Stomach (tissue), 9 donors: ENCODE results near the gene CRIM1. TPM values are rescaled to one million over a fixed set of nuclear protein-coding genes. Genes with fewer than 3 reads are reported as not detected.

ENCODE experiments used
- DNase-seq, 2 donors: peaks; one replicate each; pipeline versions ENCODE4 v3.0.0 to v3.0.0-alpha.2; 2013 to 2019
- H3K27ac ChIP-seq, 5 donors: fragments of 200-600 bp in 4 of 5; sonication (generic) in 4 of 5; one replicate each; pipeline ENCODE4 v1.5.1; 2013 to 2019; ENCODE audit warnings: mild to moderate bottlenecking in 1 of 5, moderate library complexity in 1 of 5
- H3K27me3 ChIP-seq, 3 donors: fragments of 200-600 bp; sonication (generic); one replicate each; pipeline ENCODE4 v1.5.1; 2017 to 2019; ENCODE audit warnings: mixed run types in 1 of 3
- H3K36me3 ChIP-seq, 4 donors: fragments of 200-600 bp; sonication (generic); 1 replicate in 3 of 4; 2 replicates in 1 of 4; pipeline ENCODE4 v1.5.1; 2016 to 2019
- H3K4me1 ChIP-seq, 4 donors: fragments of 200-600 bp; sonication (generic); one replicate each; pipeline ENCODE4 v1.5.1; 2016 to 2019
- H3K4me3 ChIP-seq, 4 donors: fragments of 200-600 bp; sonication (generic) in 3 of 4; one replicate each; pipeline ENCODE4 v1.5.1; 2016 to 2019; ENCODE audit warnings: mild to moderate bottlenecking in 1 of 4
- H3K9me3 ChIP-seq, 4 donors: fragments of 200-600 bp; sonication (generic); one replicate each; pipeline ENCODE4 v1.5.1; 2016 to 2019
- EP300 ChIP-seq: sonication (generic); formaldehyde crosslinking; IDR thresholded peaks from one replicate; pipeline ENCODE4 v1.6.1; 2017; ENCODE audit warnings: antibody characterized with exemption
- POLR2A ChIP-seq, 4 donors: fragments of 450-650 bp; IDR thresholded peaks; one replicate each; pipeline ENCODE4 v1.6.1; 2016; ENCODE audit warnings: antibody characterized with exemption in 4 of 4, control low read depth in 2 of 4, mild to moderate bottlenecking in 1 of 4, moderate library complexity in 1 of 4
- POLR2AphosphoS5 ChIP-seq, 3 donors: sonication (generic); formaldehyde crosslinking; IDR thresholded peaks; one replicate each; pipeline ENCODE4 v1.6.1; 2016; ENCODE audit warnings: antibody characterized with exemption in 3 of 3
- WGBS, 5 donors: extraction: QIAGEN DNeasy Blood & Tissue Kit in 3 of 5; methylation state at CpG; one replicate each; pipeline versions ENCODE4 v1.1.5 to v1.1.7; 2013 to 2018; 5-methylcytosine and 5-hydroxymethylcytosine counted together
- intact Hi-C: fragments of 100-400 bp; cut with DNase I; formaldehyde crosslinking; loops from one replicate; pipeline ENCODE4 v1.15.1; 2023; ENCODE audit warnings: low total_unique reads
- polyA plus RNA-seq, 3 donors: library from polyadenylated mRNA; stranded (reverse); fragments of 200-250 nt; gene quantifications; one replicate each; pipeline ENCODE4 v1.2.3, GENCODE V29; 2013
- total RNA-seq, 5 donors: library from RNA; depleted of rRNA; stranded (reverse); fragments of >200 nt; gene quantifications; one replicate each; pipeline versions ENCODE4 v1.1.0 to v1.2.3, GENCODE V29; 2014 to 2016
- TF ChIP-seq, protein P1 (sequence below), 7 experiments: fragments of 450-650 bp in 4 of 7; fragments of 200-600 bp in 3 of 7; sonication (generic) in 3 of 7; IDR thresholded peaks; one replicate each; pipeline ENCODE4 v1.5.1; 2016 to 2019; ENCODE audit warnings: antibody characterized with exemption in 7 of 7, control low read depth in 2 of 7, mild to moderate bottlenecking in 1 of 7
- donor health status: healthy with polysubstance abuse.
- donor health status: Bipolar disorder and iron deficiency.
- donor health status: healthy.

Gene CRIM1
- total and polyA plus RNA-seq, 8 donors = 3.1 to 158 (median 50.7) TPM

- peaks cover 0 to 42% (median 20%) of the 10 kb centered on the region in 4 donors for H3K4me1 ChIP-seq
- H3K27me3 ChIP-seq = no peaks in the 10 kb centered on the region
- peak overlapping the region in 4 of 5 donors; percentile 19 to 71 (median 46) for H3K27ac ChIP-seq
- intact Hi-C loops = no loop called here
- no peak overlapping the region for H3K4me3 ChIP-seq
- no peak for TF ChIP-seq POLR2AphosphoS5 (IDR thresholded peaks at IDR 0.05)
- TF ChIP-seq EP300 = no peak
- TF ChIP-seq, protein P1, sequence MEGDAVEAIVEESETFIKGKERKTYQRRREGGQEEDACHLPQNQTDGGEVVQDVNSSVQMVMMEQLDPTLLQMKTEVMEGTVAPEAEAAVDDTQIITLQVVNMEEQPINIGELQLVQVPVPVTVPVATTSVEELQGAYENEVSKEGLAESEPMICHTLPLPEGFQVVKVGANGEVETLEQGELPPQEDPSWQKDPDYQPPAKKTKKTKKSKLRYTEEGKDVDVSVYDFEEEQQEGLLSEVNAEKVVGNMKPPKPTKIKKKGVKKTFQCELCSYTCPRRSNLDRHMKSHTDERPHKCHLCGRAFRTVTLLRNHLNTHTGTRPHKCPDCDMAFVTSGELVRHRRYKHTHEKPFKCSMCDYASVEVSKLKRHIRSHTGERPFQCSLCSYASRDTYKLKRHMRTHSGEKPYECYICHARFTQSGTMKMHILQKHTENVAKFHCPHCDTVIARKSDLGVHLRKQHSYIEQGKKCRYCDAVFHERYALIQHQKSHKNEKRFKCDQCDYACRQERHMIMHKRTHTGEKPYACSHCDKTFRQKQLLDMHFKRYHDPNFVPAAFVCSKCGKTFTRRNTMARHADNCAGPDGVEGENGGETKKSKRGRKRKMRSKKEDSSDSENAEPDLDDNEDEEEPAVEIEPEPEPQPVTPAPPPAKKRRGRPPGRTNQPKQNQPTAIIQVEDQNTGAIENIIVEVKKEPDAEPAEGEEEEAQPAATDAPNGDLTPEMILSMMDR (IDR thresholded peaks at IDR 0.05) = no peak
- TF ChIP-seq POLR2A (IDR thresholded peaks at IDR 0.05) = no peak
- peaks cover 0 to 24% (median 10%) of the 10 kb centered on the region in 4 donors for H3K36me3 ChIP-seq
- WGBS, 5 donors = 71 to 83% (median 71%) methylated on average over 5 of the region's 5 CpGs
- DNase-seq = no peak
- H3K9me3 ChIP-seq = no peaks in the 10 kb centered on the region
Measured at GRCh38 chr2:36450466-36451196, 95.1 kb downstream of the CRIM1 start.

- H3K9me3 ChIP-seq = no peaks in the 10 kb centered on the region
- intact Hi-C loops = no loop called here
- peaks cover 0 to 51% (median 24%) of the 10 kb centered on the region in 4 donors for H3K4me1 ChIP-seq
- H3K27me3 ChIP-seq = no peaks in the 10 kb centered on the region
- peak overlapping the region in 4 of 5 donors; percentile 19 to 71 (median 46) for H3K27ac ChIP-seq
- no peak overlapping the region for H3K4me3 ChIP-seq
- TF ChIP-seq POLR2AphosphoS5 (IDR thresholded peaks at IDR 0.05) (no peak), POLR2A (IDR thresholded peaks at IDR 0.05) (no peak), EP300 (no peak)
- TF ChIP-seq, protein P1 (IDR thresholded peaks at IDR 0.05) = no peak
- 58 to 70% (median 62%) methylated on average over 5 of the region's 5 CpGs for whole genome bisulfite sequencing, 5 donors
- H3K36me3 ChIP-seq = peaks cover 0 to 20% (median 10%) of the 10 kb centered on the region in 4 donors
- DNase-seq = no peak
Measured at GRCh38 chr2:36451512-36451911, 95.9 kb downstream of the CRIM1 start.

DNA sequence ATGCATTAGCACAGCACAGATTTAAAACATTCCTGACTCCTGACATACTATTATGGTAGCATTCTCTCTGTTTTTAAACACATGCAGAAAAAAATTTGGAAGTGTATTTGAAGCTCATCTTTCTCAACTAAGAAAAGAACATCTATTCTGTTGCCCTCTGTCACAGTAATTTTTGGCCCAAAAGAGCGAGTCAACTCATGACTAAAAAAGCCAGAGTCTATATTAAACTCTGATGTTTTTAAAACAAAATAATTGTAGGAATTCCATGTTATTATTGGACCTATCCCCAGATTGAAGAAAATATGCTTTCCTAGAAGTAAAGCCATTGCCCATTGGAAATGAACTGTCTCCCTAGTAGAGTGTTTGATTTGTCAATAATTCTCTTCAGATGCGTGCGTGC lies 96.7 kb downstream of the CRIM1 start:
- DNase-seq = peak in 1 of 2 donors; percentile 51
- TF ChIP-seq POLR2AphosphoS5 (IDR thresholded peaks at IDR 0.05) (no peak), EP300 (no peak), POLR2A (IDR thresholded peaks at IDR 0.05) (no peak)
- TF ChIP-seq, protein P1 (IDR thresholded peaks at IDR 0.05) = no peak
- H3K4me3 ChIP-seq = no peak overlapping the region
- H3K4me1 ChIP-seq = peaks cover 0 to 58% (median 26%) of the 10 kb centered on the region in 4 donors
- intact Hi-C loops = no loop called here
- no peaks in the 10 kb centered on the region for H3K27me3 ChIP-seq
- H3K27ac ChIP-seq = peak overlapping the region in 4 of 5 donors; percentile 20 to 71 (median 46)
- WGBS, 5 donors = 50 to 75% (median 60%) methylated on average over 3 of the region's 3 CpGs
- H3K36me3 ChIP-seq = peaks cover 0 to 15% (median 10%) of the 10 kb centered on the region in 4 donors
- H3K9me3 ChIP-seq = no peaks in the 10 kb centered on the region

- TF ChIP-seq, protein P1 (IDR thresholded peaks at IDR 0.05) = no peak
- TF ChIP-seq POLR2AphosphoS5 (IDR thresholded peaks at IDR 0.05) (no peak), EP300 (no peak), POLR2A (IDR thresholded peaks at IDR 0.05) (no peak)
- Histone ChIP-seq H3K4me1 (peaks cover 0 to 60% (median 27%) of the 10 kb centered on the region in 4 donors), H3K4me3 (no peak overlapping the region), H3K9me3 (no peaks in the 10 kb centered on the region), H3K27ac (no peak overlapping the region), H3K27me3 (no peaks in the 10 kb centered on the region), H3K36me3 (peaks cover 0 to 12% (median 4%) of the 10 kb centered on the region in 4 donors)
- intact Hi-C loops = no loop called here
- DNase-seq = no peak
- WGBS, 5 donors = 53 to 67% (median 59%) methylated on average over 3 of the region's 3 CpGs
Measured at GRCh38 chr2:36453652-36454051, 98.1 kb downstream of the CRIM1 start.
